Right lobe of liver (tissue), 6 donors: ENCODE measurements around the gene KCNK4. TPM values are rescaled to one million over a fixed set of nuclear protein-coding genes. Genes with fewer than 3 reads are reported as not detected.

Experiments used
- ATAC-seq, 4 donors: fragments of 200-7000 bp; cut with Tn5 transposase; one replicate each; pipeline ENCODE4 v1.9.1; 2020; ENCODE audit warnings: mild to moderate bottlenecking in 4 of 4, moderate library complexity in 4 of 4
- DNase-seq, 3 donors: peaks; one replicate each; pipeline ENCODE4 v3.0.0-alpha.2; 2020
- H3K27ac ChIP-seq, 3 donors: fragments of 200-600 bp; one replicate each; pipeline ENCODE4 v1.8.0; 2022
- H3K27me3 ChIP-seq, 2 donors: fragments of 200-600 bp; one replicate each; pipeline ENCODE4 v1.8.0; 2022
- H3K36me3 ChIP-seq, 4 donors: fragments of 200-600 bp; sonication (generic) in 1 of 4; one replicate each; pipeline versions ENCODE4 v1.5.1 to v1.8.0; 2017 to 2022; ENCODE audit warnings: control low read depth in 1 of 4
- H3K4me1 ChIP-seq, 4 donors: fragments of 200-600 bp; sonication (generic) in 1 of 4; one replicate each; pipeline versions ENCODE4 v1.5.1 to v1.8.0; 2017 to 2022; ENCODE audit warnings: control low read depth in 1 of 4
- H3K4me3 ChIP-seq, 3 donors: fragments of 200-600 bp; one replicate each; pipeline ENCODE4 v1.8.0; 2022
- H3K9me3 ChIP-seq, 4 donors: fragments of 200-600 bp; sonication (generic) in 1 of 4; one replicate each; pipeline versions ENCODE4 v1.5.1 to v1.8.0; 2017 to 2022; ENCODE audit warnings: control low read depth in 1 of 4
- POLR2A ChIP-seq: fragments of 450-650 bp; IDR thresholded peaks from one replicate; pipeline ENCODE4 v1.6.1; 2017; ENCODE audit warnings: antibody characterized with exemption, mild to moderate bottlenecking
- WGBS: methylation state at CpG from one replicate; pipeline ENCODE4 v1.1.6; 2018; ENCODE audit warnings: low coverage, low lambda C conversion rate; ENCODE audit not compliant: insufficient coverage; ENCODE audit errors: missing lambda C conversion rate; 5-methylcytosine and 5-hydroxymethylcytosine counted together
- intact Hi-C, 2 donors: fragments of 100-400 bp; cut with DNase I; formaldehyde crosslinking; loops; one replicate each; pipeline versions ENCODE4 v1.11.2 to v1.14.1; 2022
- long read RNA-seq: library from polyadenylated mRNA; unstranded; transcript quantifications from one replicate; pipeline ENCODE4 v2.0.0, GENCODE V29; 2019
- total RNA-seq, 6 experiments: library from RNA; depleted of rRNA in 2 of 6; stranded (reverse); fragments of >200 nt in 2 of 6; fragmentation: NEBNext Ultra II Directional in 3 of 6; extraction: Animal tissue kit (Norgen Biotek cat#: 25700) in 3 of 6; gene quantifications; one replicate each; pipeline versions ENCODE4 v1.1.0 to v1.2.4, GENCODE V29; 2016 to 2023
- TF ChIP-seq, protein P1 (sequence below), 4 donors: fragments of 200-600 bp in 3 of 4; fragments of 450-650 bp in 1 of 4; IDR thresholded peaks; one replicate each; pipeline versions ENCODE4 v1.5.1 to v1.8.0; 2016 to 2022; ENCODE audit warnings: antibody characterized with exemption in 4 of 4, mild to moderate bottlenecking in 2 of 4
- donor health status: DM: no; HTN: yes; CAD: no.
- donor health status: DM: no; HTN: no; CAD: no.
- donor health status: DM: no; HTN: no; CAD: no.
- donor health status: DM: no; HTN: yes; CAD: no.
- donor health status: DM: no; HTN: yes; CAD: no.

KCNK4 gene
- total RNA-seq, result not detected
- long read RNA-seq, result 0 reads

- intact Hi-C loops, result no loop called here
- Histone ChIP-seq H3K4me1 (peaks cover 0 to 14% (median 2%) of the 10 kb centered on the region in 4 donors), H3K27ac (no peak within 1 kb of the TSS), H3K27me3 (peaks cover 0 to 10% of the 10 kb centered on the region in 2 donors), H3K4me3 (peak within 1 kb of the TSS in 1 of 3 donors; percentile 1), H3K9me3 (no peaks in the 10 kb centered on the region), H3K36me3 (no peaks in the 10 kb centered on the region)
- DNase-seq, result no peak
- no CpG with 5 or more reads among the region's 45 CpGs for WGBS
- ATAC-seq, result no peak
- TF ChIP-seq, protein P1, sequence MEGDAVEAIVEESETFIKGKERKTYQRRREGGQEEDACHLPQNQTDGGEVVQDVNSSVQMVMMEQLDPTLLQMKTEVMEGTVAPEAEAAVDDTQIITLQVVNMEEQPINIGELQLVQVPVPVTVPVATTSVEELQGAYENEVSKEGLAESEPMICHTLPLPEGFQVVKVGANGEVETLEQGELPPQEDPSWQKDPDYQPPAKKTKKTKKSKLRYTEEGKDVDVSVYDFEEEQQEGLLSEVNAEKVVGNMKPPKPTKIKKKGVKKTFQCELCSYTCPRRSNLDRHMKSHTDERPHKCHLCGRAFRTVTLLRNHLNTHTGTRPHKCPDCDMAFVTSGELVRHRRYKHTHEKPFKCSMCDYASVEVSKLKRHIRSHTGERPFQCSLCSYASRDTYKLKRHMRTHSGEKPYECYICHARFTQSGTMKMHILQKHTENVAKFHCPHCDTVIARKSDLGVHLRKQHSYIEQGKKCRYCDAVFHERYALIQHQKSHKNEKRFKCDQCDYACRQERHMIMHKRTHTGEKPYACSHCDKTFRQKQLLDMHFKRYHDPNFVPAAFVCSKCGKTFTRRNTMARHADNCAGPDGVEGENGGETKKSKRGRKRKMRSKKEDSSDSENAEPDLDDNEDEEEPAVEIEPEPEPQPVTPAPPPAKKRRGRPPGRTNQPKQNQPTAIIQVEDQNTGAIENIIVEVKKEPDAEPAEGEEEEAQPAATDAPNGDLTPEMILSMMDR (IDR thresholded peaks at IDR 0.05), result no peak
- no peak for TF ChIP-seq POLR2A
These were observed at the start of gene KCNK4 for GRCh38 chr11:64291262-64291751. Gene KCNK4, plus strand, starts transcription at chr11:64291302. Its CDS starts 1,717 bp downstream, at chr11:64293019.

DNA sequence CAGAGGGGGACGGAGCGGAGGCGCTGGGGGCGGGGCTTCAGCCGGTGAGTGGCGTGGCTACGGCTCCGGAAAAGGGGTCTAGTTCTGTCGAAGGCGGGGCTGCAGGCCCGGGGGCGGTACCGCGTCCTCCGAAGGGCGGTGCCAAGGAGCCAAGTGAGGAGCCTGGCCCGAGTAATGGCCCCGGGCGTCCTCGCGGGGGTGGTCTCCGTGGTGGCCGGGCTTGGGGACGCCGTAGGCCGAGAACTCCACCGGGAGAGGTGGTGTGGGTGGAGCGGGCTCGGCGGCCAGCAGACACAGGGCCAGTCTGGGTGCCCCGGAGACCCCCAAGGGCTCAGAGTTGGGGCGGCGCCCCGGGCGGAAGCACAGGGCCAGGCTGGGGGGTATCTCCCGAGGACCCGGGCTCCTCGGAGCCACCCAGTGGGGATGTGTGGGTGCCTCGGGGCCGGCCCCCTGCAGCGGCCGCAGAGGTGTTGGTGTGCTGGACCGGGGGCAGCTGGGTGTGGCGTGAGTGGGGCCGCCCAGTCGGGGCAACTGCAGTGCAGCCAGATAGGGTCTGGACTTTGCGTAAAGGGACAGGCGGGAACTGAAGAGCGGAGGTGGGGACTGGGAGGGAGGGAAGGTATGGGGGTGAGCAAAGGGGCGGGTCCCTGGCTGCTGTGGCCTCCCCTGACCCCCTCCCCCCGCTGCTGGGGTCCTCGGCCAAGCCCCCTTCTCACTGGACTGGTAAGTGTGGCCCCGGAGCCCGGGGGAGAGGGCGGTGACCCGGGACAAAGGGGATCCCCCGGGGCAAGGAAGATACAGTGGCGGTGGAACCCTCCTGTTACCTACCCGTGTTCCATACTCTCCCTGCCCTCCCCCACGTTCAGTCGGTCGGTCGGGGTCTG lies 49.4 kb upstream of the KCNK4 start:
- peak; percentile 39 for TF ChIP-seq POLR2A
- TF ChIP-seq, protein P1 (IDR thresholded peaks at IDR 0.05), result no peak
- peaks cover 0 to 36% (median 12%) of the 10 kb centered on the region in 4 donors for H3K4me1 ChIP-seq
- intact Hi-C loops, result no loop called here
- H3K36me3 ChIP-seq, result peaks cover 0 to 5% (median 2%) of the 10 kb centered on the region in 4 donors
- H3K27ac ChIP-seq, result peak overlapping the region; percentile 60 to 97 (median 90)
- WGBS, result 0% methylated on average over 16 of the region's 63 CpGs
- H3K9me3 ChIP-seq, result no peaks in the 10 kb centered on the region
- H3K27me3 ChIP-seq, result no peaks in the 10 kb centered on the region
- peak in 2 of 3 donors; percentile 80 to 100 for DNase-seq
- peak; percentile 1 to 6 (median 4) for ATAC-seq
- peak overlapping the region; percentile 93 to 98 (median 98) for H3K4me3 ChIP-seq

DNA sequence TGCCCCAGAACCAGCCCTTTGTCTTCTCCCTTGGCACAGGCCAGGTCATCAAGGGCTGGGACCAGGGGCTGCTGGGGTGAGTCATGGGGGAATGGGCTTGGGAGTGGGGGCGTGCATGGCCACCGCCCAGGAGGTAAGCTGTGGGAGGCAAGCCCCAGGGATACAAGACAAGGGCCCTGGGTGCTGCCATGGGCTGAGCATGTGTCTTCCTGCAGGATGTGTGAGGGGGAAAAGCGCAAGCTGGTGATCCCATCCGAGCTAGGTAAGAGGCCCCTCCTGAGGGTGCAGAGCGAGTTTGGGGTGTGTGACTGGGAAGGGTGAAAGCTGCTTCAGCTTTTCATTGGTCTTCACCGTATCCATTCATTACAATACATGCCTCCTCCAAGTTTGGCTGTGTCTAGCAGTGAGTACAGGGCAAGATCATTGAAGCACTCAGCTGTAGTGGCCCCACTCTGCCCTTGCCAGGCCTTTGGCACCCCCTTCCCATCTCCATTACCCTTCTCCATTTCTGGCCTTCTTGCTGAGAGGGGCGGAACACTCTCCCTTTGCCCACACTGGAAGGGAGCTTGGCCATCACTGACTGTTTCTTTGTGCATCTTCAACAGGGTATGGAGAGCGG lies 47.8 kb upstream of the KCNK4 start:
- no peak overlapping the region for H3K4me3 ChIP-seq
- H3K4me1 ChIP-seq, result peaks cover 0 to 28% (median 10%) of the 10 kb centered on the region in 4 donors

GRCh38 chr11:64244107-64244506 lies 47.0 kb upstream of the KCNK4 start:
- intact Hi-C loops, result no loop called here
- H3K9me3 ChIP-seq, result no peaks in the 10 kb centered on the region
- ATAC-seq (no peak), DNase-seq (no peak)
- no peak overlapping the region for H3K27ac ChIP-seq
- WGBS, result 61% methylated on average over 2 of the region's 5 CpGs
- TF ChIP-seq, protein P1 (IDR thresholded peaks at IDR 0.05), result no peak
- no peak for TF ChIP-seq POLR2A
- peaks cover 0 to 5% (median 2%) of the 10 kb centered on the region in 4 donors for H3K36me3 ChIP-seq
- no peaks in the 10 kb centered on the region for H3K27me3 ChIP-seq
- peaks cover 0 to 26% (median 10%) of the 10 kb centered on the region in 4 donors for H3K4me1 ChIP-seq
- H3K4me3 ChIP-seq, result no peak overlapping the region

More for the DNA sequence above, 47.8 kb upstream of the KCNK4 start:
- Histone ChIP-seq H3K27ac (no peak overlapping the region), H3K36me3 (peaks cover 0 to 5% (median 2%) of the 10 kb centered on the region in 4 donors), H3K27me3 (no peaks in the 10 kb centered on the region), H3K9me3 (no peaks in the 10 kb centered on the region)
- WGBS, result 80% methylated on average over 1 of the region's 8 CpGs
- TF ChIP-seq POLR2A, result no peak
- TF ChIP-seq, protein P1 (IDR thresholded peaks at IDR 0.05), result no peak
- DNase-seq (no peak), ATAC-seq (no peak)
- intact Hi-C loops, result no loop called here
